ENCODE data around the gene CHN1. TPM values are rescaled to one million over a fixed set of nuclear protein-coding genes. Genes with fewer than 3 reads are reported as not detected.

The CHN1 gene
- total RNA-seq, 1 donor from 2014 or later: 7.8 TPM

- Histone ChIP-seq H3K4me3 (no peak overlapping the region), H3K27me3 (no peaks in the 10 kb centered on the region), H3K36me3 (no peaks in the 10 kb centered on the region), H3K9me3 (no peaks in the 10 kb centered on the region), H3K4me1 (peaks cover 0 to 5% of the 10 kb centered on the region in 2 donors), H3K27ac (no peak overlapping the region)
- no peak for DNase-seq (ENCODE audit: low spot score in 2 of 2)
- intact Hi-C loops (cut with DNase I): no loop called here
- no peak for TF ChIP-seq CTCF (IDR thresholded peaks at IDR 0.05)
Observed at GRCh38 chr2:174841936-174842335, 163.2 kb downstream of the CHN1 start.

- Histone ChIP-seq H3K4me3 (no peak overlapping the region), H3K36me3 (no peaks in the 10 kb centered on the region), H3K27ac (no peak overlapping the region), H3K27me3 (no peaks in the 10 kb centered on the region), H3K4me1 (peaks cover 0 to 4% of the 10 kb centered on the region in 2 donors), H3K9me3 (no peaks in the 10 kb centered on the region)
- no peak for TF ChIP-seq CTCF (IDR thresholded peaks at IDR 0.05)
- no peak for DNase-seq (ENCODE audit: low spot score in 2 of 2)
- intact Hi-C loops (cut with DNase I): no loop called here
Observed at GRCh38 chr2:174841350-174841749, 163.8 kb downstream of the CHN1 start.

- H3K9me3 ChIP-seq: no peaks in the 10 kb centered on the region
- no peak for TF ChIP-seq CTCF (IDR thresholded peaks at IDR 0.05)
- no peak overlapping the region for H3K4me3 ChIP-seq
- no peak for DNase-seq (ENCODE audit: low spot score in 2 of 2)
- no peak overlapping the region for H3K27ac ChIP-seq
- intact Hi-C loops (cut with DNase I): no loop called here
- no peaks in the 10 kb centered on the region for H3K36me3 ChIP-seq
- no peaks in the 10 kb centered on the region for H3K4me1 ChIP-seq
- no peaks in the 10 kb centered on the region for H3K27me3 ChIP-seq
Observed at GRCh38 chr2:174840436-174840835, 164.7 kb downstream of the CHN1 start.

- H3K9me3 ChIP-seq: no peaks in the 10 kb centered on the region
- no peak for DNase-seq (ENCODE audit: low spot score in 2 of 2)
- H3K27me3 ChIP-seq: no peaks in the 10 kb centered on the region
- no peak for TF ChIP-seq CTCF (IDR thresholded peaks at IDR 0.05)
- no peak overlapping the region for H3K4me3 ChIP-seq
- no peaks in the 10 kb centered on the region for H3K4me1 ChIP-seq
- H3K36me3 ChIP-seq: no peaks in the 10 kb centered on the region
- intact Hi-C loops (cut with DNase I): no loop called here
- no peak overlapping the region for H3K27ac ChIP-seq
Observed at GRCh38 chr2:174839662-174840061, 165.5 kb downstream of the CHN1 start.

GRCh38 chr2:174836995-174837390 lies 168.2 kb downstream of the CHN1 start:
- Histone ChIP-seq H3K27me3 (no peaks in the 10 kb centered on the region), H3K36me3 (no peaks in the 10 kb centered on the region), H3K27ac (no peak overlapping the region), H3K4me3 (no peak overlapping the region), H3K9me3 (no peaks in the 10 kb centered on the region), H3K4me1 (no peaks in the 10 kb centered on the region)
- TF ChIP-seq CTCF (IDR thresholded peaks at IDR 0.05): no peak
- no peak for DNase-seq (ENCODE audit: low spot score in 2 of 2)
- intact Hi-C loops (cut with DNase I): no loop called here

GRCh38 chr2:174836377-174836994 lies 168.7 kb downstream of the CHN1 start:
- Histone ChIP-seq H3K9me3 (no peaks in the 10 kb centered on the region), H3K27me3 (no peaks in the 10 kb centered on the region), H3K4me3 (no peak overlapping the region), H3K27ac (no peak overlapping the region), H3K36me3 (no peaks in the 10 kb centered on the region), H3K4me1 (no peaks in the 10 kb centered on the region)
- intact Hi-C loops (cut with DNase I): no loop called here
- no peak for TF ChIP-seq CTCF (IDR thresholded peaks at IDR 0.05)
- no peak for DNase-seq (ENCODE audit: low spot score in 2 of 2)

Data from ascending aorta (tissue), 2 donors.